Loucy (cell line): Measurements from ENCODE around the gene NRG3.

Experiments
- CTCF ChIP-seq: fragments of 200-600 bp; sonication (generic); conservative IDR thresholded peaks from 2 replicates; pipeline ENCODE4 v1.5.1; 2014; ENCODE audit warnings: mild to moderate bottlenecking, antibody characterized with exemption, low read length
- EZH2phosphoT487 ChIP-seq: fragments of 200-600 bp; IDR thresholded peaks from 2 replicates; pipeline ENCODE4 v1.6.1; 2018; ENCODE audit warnings: antibody characterized with exemption, mild to moderate bottlenecking, moderate library complexity, borderline replicate concordance

DNA sequence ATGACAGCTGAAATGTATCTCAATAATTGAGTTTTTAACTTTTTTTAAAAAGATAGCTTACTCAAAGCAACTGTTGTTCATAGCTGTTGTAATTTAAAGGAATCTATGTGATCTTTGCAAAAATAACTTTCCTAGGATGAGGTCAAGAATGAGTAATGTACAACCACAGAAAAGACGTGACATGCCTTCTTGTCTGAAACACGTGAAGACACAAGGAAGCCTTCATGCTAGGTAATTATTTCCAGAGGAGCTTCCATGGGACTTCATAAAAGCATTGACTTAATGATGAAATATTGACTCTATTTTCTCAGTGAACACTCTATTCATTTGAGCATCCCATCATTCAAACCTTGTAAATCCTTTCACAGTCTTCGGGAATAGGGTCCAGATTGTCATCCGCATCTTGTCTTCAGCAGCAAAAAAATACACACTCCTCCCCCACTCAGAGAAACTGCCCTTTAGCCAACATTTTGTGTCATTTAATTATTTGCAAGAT is 528.0 kb downstream of the NRG3 start:
- no peak for TF ChIP-seq CTCF
- no peak for TF ChIP-seq EZH2phosphoT487
